Measurements from ENCODE around the gene ASB2. TPM values are rescaled to one million over a fixed set of nuclear protein-coding genes. Genes with fewer than 3 reads are reported as not detected.

The ASB2 gene
- total RNA-seq, 1 experiment from 2014 or later, result 0.35 TPM

DNA sequence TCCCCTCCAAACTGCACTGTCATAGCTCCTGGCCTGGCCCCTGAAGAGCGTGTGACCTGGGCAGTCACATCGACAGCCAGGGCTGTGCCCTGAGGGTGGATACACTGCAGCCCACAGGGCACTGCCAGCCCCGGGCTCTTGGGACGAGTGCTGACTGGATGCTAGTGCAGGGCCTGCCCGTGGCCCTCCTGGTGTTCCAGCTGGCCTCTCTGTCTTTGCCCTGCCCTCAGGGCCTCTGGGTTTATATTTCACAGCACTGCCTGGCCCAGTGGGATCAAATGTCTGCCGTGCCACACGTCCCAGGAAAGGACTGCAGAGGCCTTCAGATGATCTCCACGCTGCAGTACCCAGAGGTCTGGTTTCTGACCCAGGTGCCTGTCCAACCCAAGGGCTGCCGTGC is 10.6 kb upstream of the ASB2 start:
- Histone ChIP-seq H3K4ac (ENCODE audit: low read depth, low read length) (no peak overlapping the region), H3K18ac (ENCODE audit: insufficient read length, low read depth, low read length) (no peak overlapping the region), H3K27ac (ENCODE audit: insufficient read length, low read depth, low read length) (no peak overlapping the region), H3K4me2 (ENCODE audit: insufficient read depth, insufficient read length, low read length) (no peak overlapping the region), H4K20me1 (ENCODE audit: control insufficient read depth, insufficient read depth, insufficient read length) (no peaks in the 10 kb centered on the region), H2AFZ (ENCODE audit: low read length) (no peak overlapping the region), H4K91ac (ENCODE audit: insufficient read length, low read depth, low read length) (no peak overlapping the region), H2BK120ac (ENCODE audit: low read depth, low read length, poor library complexity, severe bottlenecking) (no peak overlapping the region), H3K27me3 (ENCODE audit: insufficient read depth, low read length) (no peaks in the 10 kb centered on the region), H3K23ac (ENCODE audit: insufficient read length, low read depth, low read length) (no peak overlapping the region), H3K9ac (ENCODE audit: extremely low read depth, insufficient read length, low read length) (no peak overlapping the region), H3K23me2 (ENCODE audit: insufficient read length, low read depth, low read length, poor library complexity, severe bottlenecking) (no peaks in the 10 kb centered on the region), H4K5ac (ENCODE audit: insufficient read length, low read depth, low read length) (no peak overlapping the region), H3K79me1 (ENCODE audit: insufficient read depth, low read depth, low read length, poor library complexity, severe bottlenecking) (no peaks in the 10 kb centered on the region), H3K14ac (ENCODE audit: insufficient read depth, low read length) (no peak overlapping the region), H2BK20ac (ENCODE audit: low read depth, low read length, poor library complexity, severe bottlenecking) (no peak overlapping the region), H3K56ac (ENCODE audit: insufficient read length, low read depth, low read length) (no peak overlapping the region), H3K4me1 (ENCODE audit: insufficient read depth, low read length) (no peaks in the 10 kb centered on the region), H3T11ph (ENCODE audit: low read length) (no peak overlapping the region), H3K79me2 (ENCODE audit: insufficient read depth, low read length) (no peaks in the 10 kb centered on the region), H4K8ac (replicated peaks; ENCODE audit: insufficient read length, low read depth, low read length) (no peak overlapping the region), H3K9me3 (ENCODE audit: control insufficient read depth, low read depth, low read length) (no peaks in the 10 kb centered on the region), H2BK5ac (ENCODE audit: insufficient read length, low read length) (no peak overlapping the region), H2AK5ac (ENCODE audit: insufficient read length, low read length) (no peak overlapping the region), H2BK15ac (ENCODE audit: low read depth, low read length) (no peak overlapping the region), H2BK12ac (ENCODE audit: insufficient read length, low read depth, low read length) (no peak overlapping the region)
- Mint-ChIP-seq H3K27me3 (ENCODE audit: low read depth) (no peaks in the 10 kb centered on the region; the same call in 1 of the 2 replicates), H3K4me3 (no peak overlapping the region), H3K36me3 (ENCODE audit: insufficient read depth in 1 of 3, low read depth in 3 of 3) (no peaks in the 10 kb centered on the region; a peak in 1 of 7 replicates), H3K4me1 (peaks cover 26 to 36% of the 10 kb centered on the region in 2 experiments), H3K27ac (no peak overlapping the region), H3K9me3 (no peaks in the 10 kb centered on the region; a peak in 3 of 5 replicates)
- no peak for TF ChIP-seq CTCF (conservative IDR thresholded peaks at IDR 0.05)
- WGBS (ENCODE audit: extremely low coverage, insufficient read length, low lambda C conversion rate), result no CpG with 5 or more reads among the region's 9 CpGs
- no peak for DNase-seq
